Activated gamma-delta T cell (primary cell): ENCODE measurements around the gene IDH1.
"Not testable (repeated sequence)": the region's sequence is repeated elsewhere in the genome, so short reads cannot be mapped to it uniquely, and the experiment has no call there.

Experiments
- DNase-seq: peaks from one replicate; lab custom pipeline; 2025; lab: John Stamatoyannopoulos, UW

The IDH1 gene

GRCh38 chr2:208256849-208257813 is 2.3 kb upstream of the IDH1 start:
- not testable (repeated sequence) for DNase-seq

DNA sequence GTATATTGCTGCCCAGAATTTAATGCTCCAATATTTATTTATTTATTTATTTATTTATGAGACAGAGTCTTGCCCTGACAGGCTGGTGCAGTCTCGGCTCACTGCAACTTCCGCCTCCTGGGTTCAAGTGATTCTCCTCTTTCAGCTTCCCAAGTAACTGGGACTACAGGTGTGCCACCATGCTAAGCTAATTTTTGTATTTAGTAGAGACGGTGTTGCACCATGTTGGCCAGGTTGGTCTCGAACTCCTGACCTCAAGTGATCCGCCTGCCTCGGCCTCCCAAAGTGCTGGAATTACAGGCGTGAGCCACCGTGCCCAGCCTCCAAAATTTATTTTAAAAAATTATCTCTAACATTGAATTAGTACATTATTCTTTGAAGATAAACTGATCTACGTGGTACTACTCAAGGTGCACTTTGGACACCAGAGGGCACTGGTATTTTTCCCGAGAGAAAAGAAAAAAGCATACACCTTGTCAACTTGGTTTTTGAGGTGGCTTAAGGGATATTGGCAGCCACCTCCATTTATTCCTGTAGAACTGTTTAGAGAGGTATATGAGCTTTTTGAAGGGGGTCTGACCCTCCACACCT is 1.4 kb upstream of the IDH1 start:
- no peak for DNase-seq

GRCh38 chr2:208255557-208256106 is 761 bp upstream of the IDH1 start:
- no peak for DNase-seq

DNA sequence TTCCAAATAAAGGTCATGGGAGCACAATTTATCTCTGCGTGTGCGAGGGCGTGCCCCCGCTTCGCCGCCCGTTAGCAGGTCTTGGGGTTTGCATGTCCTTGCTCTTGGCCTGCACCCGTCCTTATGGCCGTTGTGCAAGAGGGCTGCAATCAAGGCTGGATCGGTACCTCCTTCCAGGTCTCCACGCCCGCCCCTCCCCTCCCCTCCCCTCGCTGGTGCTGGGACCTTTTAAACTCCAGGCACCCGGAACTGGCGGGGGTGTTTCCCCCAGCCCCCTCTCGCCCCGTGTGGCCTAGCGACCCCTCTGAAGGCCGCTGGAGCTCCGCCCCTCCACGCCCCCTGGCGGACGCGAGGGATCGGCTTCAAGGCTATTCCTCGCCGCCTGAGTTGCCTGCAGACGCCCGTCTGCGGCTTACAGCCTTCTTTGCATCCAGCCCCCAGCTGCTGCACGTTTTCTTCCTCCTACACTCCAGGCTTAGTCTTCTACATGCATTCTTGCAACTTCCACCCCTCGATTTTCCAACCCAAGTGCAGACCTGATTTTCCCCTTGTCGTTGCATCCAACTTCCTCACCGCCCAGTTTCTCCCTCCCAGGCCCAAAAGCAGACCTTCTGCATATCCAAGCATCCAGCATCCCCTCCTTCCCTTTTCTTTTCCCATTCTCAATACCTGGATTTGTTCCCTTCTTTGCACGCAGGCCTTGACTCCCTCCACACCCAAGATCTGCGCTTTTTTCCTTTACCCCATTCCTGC is 577 bp downstream of the IDH1 start:
- peak; percentile 69 for DNase-seq

DNA sequence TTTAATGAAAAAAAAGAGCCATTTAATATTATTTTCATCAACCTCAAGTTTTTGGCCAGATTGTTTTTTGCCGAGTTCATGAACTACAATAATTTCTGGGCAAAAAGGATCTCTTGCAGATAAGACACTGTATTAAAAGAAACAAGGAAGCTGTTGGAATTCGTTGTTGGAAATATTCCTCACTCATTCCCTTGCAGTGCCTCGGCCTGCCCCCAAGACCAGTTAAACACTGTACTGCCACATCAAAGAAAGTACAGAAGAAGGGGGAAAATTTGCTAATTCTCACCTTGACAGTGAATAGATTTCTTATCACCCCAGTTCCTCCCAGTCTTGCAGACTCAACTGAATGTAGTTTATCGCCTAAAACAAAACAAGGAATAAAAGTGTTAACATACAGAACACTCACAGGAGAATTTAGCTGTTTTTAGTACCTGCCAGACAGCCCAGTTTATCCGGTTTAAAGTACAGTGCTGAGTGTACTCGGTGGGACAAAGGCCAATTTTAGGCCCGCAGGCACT is 1.2 kb downstream of the IDH1 start:
- DNase-seq: no peak

DNA sequence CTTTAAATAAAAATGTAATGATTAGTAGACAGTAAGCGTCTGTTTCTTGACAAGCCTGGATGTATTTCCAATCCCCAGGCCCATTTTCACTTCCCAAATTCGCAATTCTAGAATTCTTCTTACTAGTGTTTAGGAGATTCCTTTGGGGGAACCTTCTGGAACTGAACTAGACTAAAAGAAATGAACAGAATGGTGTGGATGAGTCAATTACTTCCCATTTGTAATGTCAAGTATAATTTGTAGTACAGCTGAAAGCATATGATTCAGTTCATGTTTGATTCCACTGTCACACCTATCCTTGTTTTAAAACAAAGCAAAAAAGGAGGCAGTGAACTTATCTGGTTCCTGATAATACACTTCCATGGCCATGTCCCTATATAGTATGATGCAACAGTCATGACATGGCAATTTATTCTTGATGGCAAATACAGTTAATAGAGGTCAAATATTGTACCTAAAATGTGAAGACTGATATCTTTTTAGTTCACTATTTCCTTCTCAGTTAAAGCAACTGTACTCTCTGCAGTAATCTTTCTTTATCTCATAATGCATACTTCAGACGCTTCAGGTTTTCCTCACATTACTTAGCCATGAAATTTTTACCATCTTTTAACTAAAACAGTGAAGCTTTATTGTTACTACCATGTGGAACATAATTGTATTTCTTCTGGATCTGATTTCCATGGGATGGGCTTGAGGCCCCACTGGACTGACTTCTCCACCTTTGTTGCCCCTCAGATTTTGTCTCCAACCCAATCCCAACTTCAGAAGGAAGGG is 2.0 kb downstream of the IDH1 start:
- no peak for DNase-seq

GRCh38 chr2:208251098-208251497 is 3.8 kb downstream of the IDH1 start:
- DNase-seq: no peak

- DNase-seq: no peak
Observed at GRCh38 chr2:208250388-208250787, 4.5 kb downstream of the IDH1 start.

- no peak for DNase-seq
Observed at GRCh38 chr2:208249296-208249695, 5.6 kb downstream of the IDH1 start.

DNA sequence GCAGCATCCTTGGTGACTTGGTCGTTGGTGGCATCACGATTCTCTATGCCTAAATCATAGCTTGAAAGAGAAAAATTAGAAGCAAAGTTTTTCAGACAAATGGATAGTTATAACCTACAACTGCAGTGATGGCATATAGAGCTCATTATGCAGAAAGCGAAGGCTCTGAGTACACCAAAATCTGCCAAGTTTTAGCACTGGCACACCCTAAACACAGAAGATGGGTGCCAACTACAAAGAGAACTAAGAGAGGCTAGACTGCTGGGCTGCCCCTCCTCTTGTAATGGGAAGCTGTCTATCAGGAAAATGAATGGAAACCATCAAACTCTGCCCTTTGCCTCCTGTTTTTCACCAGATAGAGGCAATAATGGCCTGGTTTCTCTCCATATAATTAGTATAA is 6.3 kb downstream of the IDH1 start:
- DNase-seq: no peak

DNA sequence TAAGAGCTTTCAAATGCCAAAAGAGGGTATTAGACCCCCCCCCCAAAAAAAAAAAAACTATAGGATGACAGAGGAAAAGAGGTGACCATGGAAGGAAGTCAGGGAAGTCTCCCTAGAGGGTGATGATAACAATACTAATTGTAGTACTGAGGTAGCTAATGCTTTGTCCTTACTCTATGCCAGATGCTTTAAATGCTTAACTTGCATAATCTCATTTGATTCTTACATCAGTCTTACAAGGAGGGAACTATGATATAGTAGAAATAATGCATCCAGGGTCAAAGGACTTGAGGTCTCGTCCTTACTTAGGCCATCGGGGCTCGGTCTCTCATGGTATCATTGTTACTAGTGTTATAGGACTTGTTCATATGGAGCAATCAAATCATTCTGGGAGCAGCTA is 9.1 kb downstream of the IDH1 start:
- no peak for DNase-seq

GRCh38 chr2:208244422-208244821 is 10.4 kb downstream of the IDH1 start:
- DNase-seq: no peak

DNA sequence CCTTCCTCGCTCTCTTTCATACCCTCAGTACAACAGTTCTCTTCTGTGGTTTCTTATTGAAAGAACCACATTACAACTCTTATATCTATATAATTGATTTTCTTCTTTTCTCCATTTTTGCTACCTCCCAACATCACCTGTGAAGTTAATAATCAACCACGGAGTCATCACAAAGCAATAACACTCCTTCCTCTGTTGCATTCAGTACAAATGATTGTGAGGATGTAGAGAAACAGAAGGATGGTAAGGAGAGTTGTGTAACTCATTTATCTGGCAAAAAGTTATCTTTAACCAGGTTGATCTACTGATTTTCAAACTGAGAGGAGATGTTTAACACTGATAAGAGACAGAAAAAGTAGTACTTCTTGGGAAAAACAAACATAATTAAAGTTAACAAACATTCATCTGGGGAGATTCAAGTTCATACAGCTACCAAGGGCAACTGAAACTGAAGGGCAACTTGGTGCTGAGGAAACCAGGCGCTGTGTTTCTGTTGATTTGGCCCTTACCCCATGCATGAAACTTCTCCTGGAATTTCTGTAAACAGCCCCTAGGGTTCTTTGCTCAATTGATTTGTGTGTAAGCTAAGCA is 14.2 kb downstream of the IDH1 start:
- DNase-seq: no peak

DNA sequence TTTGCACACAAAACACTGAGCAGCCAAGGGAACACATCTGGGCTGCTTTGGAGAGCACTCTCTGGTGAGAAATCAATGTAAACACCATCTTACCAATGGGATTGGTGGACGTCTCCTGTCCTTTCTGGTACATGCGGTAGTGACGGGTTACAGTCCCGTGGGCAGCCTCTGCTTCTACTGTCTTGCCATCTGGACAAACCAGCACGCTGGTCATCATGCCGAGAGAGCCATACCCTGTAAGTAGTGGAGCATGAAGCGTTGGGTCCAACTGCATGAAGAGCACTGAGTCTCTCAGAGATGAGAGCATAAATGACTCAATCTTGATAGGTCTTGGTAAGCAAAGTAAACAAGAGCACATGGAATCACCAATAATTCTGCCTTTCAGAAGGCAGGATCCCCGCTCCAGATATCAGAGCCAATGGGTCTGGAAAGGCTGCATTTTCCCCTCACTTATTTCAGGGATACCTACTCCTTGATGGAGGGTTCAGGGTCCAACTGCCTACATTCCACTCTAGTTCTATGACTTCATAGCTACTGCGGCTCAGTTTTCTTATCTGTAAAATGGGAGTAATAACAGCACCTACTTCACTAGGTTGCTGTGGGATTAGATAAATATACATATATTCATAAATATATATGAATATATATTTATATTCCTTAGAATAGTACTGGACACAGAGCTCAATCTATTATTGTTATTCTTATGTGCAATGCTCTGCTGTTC is 14.9 kb downstream of the IDH1 start:
- DNase-seq: no peak

DNA sequence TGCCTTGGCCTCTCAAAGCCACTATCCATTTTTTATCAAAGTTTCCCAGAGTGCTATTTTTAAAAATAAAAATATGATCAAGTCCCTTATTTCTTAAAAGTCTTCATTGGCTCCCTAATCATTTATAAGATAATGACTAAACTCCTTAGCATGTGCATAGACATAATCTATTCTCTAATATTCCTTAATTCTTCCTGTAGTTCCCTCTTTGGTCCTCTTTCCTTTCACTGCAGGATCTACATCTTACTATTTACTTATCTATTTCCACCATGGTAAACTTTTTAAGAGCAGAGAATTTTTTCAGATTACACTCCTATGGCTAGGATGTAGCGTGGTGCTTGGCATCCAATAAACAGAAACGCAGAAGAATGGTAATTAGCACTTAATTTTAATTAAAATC is 19.0 kb downstream of the IDH1 start:
- DNase-seq: no peak

DNA sequence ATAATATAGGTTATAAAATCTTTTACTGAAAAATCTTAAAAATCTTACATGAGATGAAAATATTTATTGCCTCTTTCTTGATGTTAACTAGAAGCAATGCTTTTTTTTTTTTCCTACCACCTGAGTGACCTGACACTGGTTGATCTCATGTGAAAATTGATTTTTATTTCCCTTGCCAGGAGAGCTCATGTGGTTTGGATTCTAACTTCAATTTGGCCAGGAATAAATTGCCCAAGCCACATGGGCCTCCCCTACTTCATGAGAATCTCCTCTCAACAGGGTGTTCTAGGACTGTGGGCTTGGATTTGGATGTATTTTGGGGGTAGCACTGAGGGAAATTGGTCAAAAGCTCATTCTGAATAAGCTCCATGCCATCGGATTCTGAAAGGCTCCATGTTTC is 20.1 kb downstream of the IDH1 start:
- no peak for DNase-seq

GRCh38 chr2:208228476-208228875 is 26.4 kb downstream of the IDH1 start:
- DNase-seq: no peak

GRCh38 chr2:208227581-208228232 is 27.2 kb downstream of the IDH1 start:
- DNase-seq: no peak

- DNase-seq: no peak
Observed at GRCh38 chr2:208224802-208225201, 30.1 kb downstream of the IDH1 start.

DNA sequence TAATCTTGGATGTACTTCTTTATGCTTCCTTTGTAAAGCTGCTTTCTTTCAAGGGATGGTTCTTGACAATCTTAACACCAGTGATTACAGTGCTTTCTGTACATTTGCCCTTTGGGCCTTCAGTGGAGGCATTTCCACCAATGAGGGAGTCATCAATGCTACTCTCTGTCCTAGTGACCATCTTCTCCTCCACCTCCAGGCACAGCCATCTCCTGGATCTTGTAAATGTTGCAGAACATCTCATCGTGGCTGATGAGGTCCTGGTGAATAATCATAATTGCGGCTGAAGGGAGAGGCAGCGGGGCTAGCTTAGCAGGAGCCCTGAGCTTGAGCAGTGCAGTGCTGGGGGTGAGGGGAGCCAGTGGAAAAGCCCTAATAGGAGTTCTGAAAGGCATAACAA is 32.5 kb downstream of the IDH1 start:
- no peak for DNase-seq
